Measurements from ENCODE around the gene NEMP1. TPM values are rescaled to one million over a fixed set of nuclear protein-coding genes. Genes with fewer than 3 reads are reported as not detected.

NEMP1 gene
- total RNA-seq, 1 donor from 2014 or later: 27.6 TPM

DNA sequence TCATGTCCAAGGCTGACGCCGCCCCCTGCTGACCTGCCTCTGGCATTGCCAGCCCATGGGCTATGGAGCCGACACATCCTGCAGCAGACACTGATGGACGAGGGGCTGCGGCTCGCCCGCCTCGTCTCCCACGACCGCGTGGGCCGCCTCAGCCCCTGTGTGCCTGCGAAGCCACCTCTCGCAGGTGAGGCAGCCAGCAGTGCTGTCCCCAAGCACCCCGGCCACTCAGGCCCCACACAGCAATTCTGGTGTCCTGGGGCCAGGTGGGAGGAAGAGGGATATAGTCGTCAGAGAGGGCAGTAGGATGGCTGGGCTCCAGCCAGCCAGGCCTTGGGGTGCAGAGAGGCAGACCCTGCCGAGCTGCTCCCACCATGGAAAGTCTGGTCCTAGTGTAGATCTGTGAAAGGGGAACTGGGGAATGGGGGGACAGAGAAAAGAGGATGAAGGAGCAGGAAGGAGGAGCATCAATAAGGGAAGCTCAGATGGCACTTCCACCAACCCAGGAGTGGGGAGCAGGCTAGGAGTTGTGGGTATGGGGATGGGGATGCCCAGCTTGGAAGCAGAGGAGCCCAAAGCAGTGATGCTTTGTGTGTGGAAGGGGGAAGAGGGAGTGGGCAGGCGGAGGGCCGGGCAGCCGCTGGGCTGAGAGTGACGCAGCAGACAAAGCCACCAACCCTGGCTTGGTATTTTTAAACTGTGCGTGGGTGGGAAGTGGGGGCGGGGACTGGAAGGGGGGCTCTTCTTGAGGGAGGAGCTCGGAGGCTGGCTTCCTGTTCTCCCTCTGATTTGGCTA lies 15.0 kb upstream of the NEMP1 start:
- H3K36me3 Mint-ChIP-seq (ENCODE audit: low read depth): peaks cover 69% of the 10 kb centered on the region
- ATAC-seq (ENCODE audit: low read depth) (peak; percentile 63), DNase-seq (peak; percentile 49)
- intact Hi-C loops (cut with micrococcal nuclease): loop anchor here (1.0 to 2.0 kb wide), 3 partner anchors 15 to 24 kb away; partner anchors contain the start of gene NEMP1
- H3K27me3 Mint-ChIP-seq: no peaks in the 10 kb centered on the region
- no peaks in the 10 kb centered on the region for H3K9me3 Mint-ChIP-seq
- peaks cover 68% of the 10 kb centered on the region for H3K4me1 Mint-ChIP-seq
- ChIA-PET POLR2A (interaction anchor here (0.7 to 16.5 kb wide), 5 partner anchors 9 to 34 kb away, joined by 3 to 692 read pairs (median 4); partner anchors contain the start of genes LRP1, NEMP1 and STAT6), CTCF (interaction anchor here (0.8 to 10.6 kb wide), 6 partner anchors 14 to 92 kb away, joined by 3 to 102 read pairs (median 6); partner anchors contain the start of genes NEMP1 and STAT6)
- H3K27ac Mint-ChIP-seq: peak overlapping the region; percentile 91
- H3K4me3 Mint-ChIP-seq: peak overlapping the region; percentile 75
- TF ChIP-seq, protein P1, sequence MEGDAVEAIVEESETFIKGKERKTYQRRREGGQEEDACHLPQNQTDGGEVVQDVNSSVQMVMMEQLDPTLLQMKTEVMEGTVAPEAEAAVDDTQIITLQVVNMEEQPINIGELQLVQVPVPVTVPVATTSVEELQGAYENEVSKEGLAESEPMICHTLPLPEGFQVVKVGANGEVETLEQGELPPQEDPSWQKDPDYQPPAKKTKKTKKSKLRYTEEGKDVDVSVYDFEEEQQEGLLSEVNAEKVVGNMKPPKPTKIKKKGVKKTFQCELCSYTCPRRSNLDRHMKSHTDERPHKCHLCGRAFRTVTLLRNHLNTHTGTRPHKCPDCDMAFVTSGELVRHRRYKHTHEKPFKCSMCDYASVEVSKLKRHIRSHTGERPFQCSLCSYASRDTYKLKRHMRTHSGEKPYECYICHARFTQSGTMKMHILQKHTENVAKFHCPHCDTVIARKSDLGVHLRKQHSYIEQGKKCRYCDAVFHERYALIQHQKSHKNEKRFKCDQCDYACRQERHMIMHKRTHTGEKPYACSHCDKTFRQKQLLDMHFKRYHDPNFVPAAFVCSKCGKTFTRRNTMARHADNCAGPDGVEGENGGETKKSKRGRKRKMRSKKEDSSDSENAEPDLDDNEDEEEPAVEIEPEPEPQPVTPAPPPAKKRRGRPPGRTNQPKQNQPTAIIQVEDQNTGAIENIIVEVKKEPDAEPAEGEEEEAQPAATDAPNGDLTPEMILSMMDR (IDR thresholded peaks at IDR 0.05): no peak

DNA sequence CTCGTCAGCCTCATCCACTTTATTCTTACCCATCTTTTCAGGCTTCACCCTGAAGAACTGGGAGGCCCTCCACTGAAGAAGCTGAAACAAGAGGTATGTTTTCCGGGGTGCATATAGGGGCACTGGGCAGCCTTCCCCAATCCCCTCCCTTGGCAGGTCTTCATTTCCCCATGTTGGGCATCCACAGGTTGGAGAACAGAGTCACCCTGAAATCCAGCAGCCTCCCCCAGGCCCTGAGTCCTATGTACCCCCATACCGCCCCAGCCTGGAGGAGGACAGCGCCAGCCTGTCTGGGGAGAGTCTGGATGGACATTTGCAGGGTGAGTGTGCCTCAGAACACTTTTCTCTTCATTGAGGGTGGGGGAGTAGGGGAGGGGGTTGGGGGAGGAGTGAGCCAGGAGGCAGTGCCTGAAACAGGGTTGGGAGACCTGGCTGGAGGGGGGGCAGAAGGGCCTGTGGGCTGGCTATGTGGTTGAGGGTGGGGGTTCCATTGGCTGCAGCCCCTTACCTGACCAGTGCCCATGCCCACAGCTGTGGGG lies 14.4 kb upstream of the NEMP1 start:
- CTCF ChIA-PET: interaction anchor here (1.0 to 10.6 kb wide), 6 partner anchors 10 to 91 kb away, joined by 3 to 102 read pairs (median 6); partner anchors contain the start of genes NEMP1 and STAT6
- TF ChIP-seq, protein P1 (IDR thresholded peaks at IDR 0.05): no peak
- peak overlapping the region; percentile 91 for H3K27ac Mint-ChIP-seq
- H3K36me3 Mint-ChIP-seq (ENCODE audit: low read depth): peaks cover 63% of the 10 kb centered on the region
- POLR2A ChIA-PET: interaction anchor here (16.5 kb wide), 2 partner anchors 11 to 19 kb away, joined by 337 to 692 read pairs; partner anchors contain the start of genes NEMP1 and STAT6
- peaks cover 69% of the 10 kb centered on the region for H3K4me1 Mint-ChIP-seq
- no peaks in the 10 kb centered on the region for H3K27me3 Mint-ChIP-seq
- DNase-seq: no peak
- no peak for ATAC-seq (ENCODE audit: low read depth)
- H3K9me3 Mint-ChIP-seq: no peaks in the 10 kb centered on the region
- intact Hi-C loops (cut with micrococcal nuclease): loop anchor here (1.0 kb wide), 1 partner anchor 24 kb away; no protein-coding TSS in a partner anchor
- no peak overlapping the region for H3K4me3 Mint-ChIP-seq

DNA sequence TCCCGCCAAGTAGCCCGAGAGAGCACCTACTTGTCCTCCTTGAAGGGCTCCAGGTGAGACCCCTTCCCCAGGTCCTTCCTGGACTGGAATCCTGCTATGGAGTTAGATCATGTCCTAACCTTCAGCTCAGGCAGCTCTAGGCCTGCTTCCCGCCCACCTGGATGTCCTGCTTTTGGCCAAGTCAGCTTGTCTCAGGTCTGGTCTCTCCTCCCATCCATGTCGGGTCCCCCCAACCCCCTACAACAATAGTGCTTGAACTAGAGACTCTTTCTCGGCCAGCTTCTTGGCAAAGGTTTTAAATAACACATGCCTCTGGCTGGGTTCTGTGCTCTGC lies 13.9 kb upstream of the NEMP1 start:
- CTCF ChIA-PET: interaction anchor here (0.7 to 10.6 kb wide), 6 partner anchors 10 to 29 kb away, joined by 3 to 102 read pairs (median 6); partner anchors contain the start of genes NEMP1 and STAT6
- ATAC-seq (ENCODE audit: low read depth) (no peak), DNase-seq (no peak)
- H3K4me3 Mint-ChIP-seq: no peak overlapping the region
- H3K27me3 Mint-ChIP-seq: no peaks in the 10 kb centered on the region
- POLR2A ChIA-PET: interaction anchor here (16.5 kb wide), 2 partner anchors 12 to 18 kb away, joined by 337 to 692 read pairs; partner anchors contain the start of genes NEMP1 and STAT6
- TF ChIP-seq, protein P1 (IDR thresholded peaks at IDR 0.05): no peak
- peak overlapping the region; percentile 91 for H3K27ac Mint-ChIP-seq
- intact Hi-C loops (cut with micrococcal nuclease): no loop called here
- peaks cover 61% of the 10 kb centered on the region for H3K36me3 Mint-ChIP-seq (ENCODE audit: low read depth)
- peaks cover 71% of the 10 kb centered on the region for H3K4me1 Mint-ChIP-seq
- no peaks in the 10 kb centered on the region for H3K9me3 Mint-ChIP-seq

DNA sequence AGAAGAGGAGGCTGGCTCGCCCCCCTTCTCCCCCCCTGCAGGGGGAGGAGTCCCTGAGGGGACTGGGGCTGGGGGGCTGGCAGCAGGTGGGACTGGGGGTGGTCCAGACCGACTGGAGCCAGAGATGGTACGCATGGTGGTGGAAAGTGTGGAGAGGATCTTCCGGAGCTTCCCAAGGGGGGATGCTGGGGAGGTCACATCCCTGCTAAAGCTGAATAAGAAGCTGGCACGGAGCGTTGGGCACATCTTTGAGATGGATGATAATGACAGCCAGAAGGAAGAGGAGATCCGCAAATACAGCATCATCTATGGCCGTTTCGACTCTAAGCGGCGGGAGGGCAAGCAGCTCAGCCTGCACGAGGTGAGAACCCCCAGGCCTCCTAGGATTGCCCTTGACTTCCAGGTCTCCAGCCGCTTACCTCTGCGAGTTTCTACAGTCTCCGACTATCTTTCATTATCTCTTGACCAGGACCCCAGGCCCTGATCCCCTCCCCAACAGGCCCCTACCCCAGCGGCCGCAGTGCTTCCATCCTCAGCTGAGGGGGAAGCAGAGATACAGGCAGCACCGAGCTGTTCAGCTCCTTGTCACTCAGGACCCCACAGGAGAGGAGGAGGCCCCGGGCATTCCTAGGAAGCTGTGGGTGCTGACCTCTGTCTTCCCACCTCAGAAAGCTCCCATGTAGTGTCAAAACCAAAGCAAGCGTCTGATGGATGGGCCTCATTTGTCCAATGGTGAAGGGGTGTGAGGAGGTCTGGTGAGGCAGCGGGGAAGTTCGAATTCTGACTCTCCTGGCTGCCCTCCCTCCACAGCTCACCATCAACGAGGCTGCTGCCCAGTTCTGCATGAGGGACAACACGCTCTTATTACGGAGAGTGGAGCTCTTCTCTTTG lies 13.3 kb upstream of the NEMP1 start:
- intact Hi-C loops (cut with micrococcal nuclease): no loop called here
- peak overlapping the region; percentile 6 for H3K4me3 Mint-ChIP-seq
- peaks cover 71% of the 10 kb centered on the region for H3K4me1 Mint-ChIP-seq
- DNase-seq (no peak), ATAC-seq (ENCODE audit: low read depth) (no peak)
- peaks cover 54% of the 10 kb centered on the region for H3K36me3 Mint-ChIP-seq (ENCODE audit: low read depth)
- H3K27me3 Mint-ChIP-seq: no peaks in the 10 kb centered on the region
- POLR2A ChIA-PET: interaction anchor here (16.5 kb wide), 2 partner anchors 12 to 17 kb away, joined by 337 to 692 read pairs; partner anchors contain the start of genes NEMP1 and STAT6
- TF ChIP-seq, protein P1 (IDR thresholded peaks at IDR 0.05): no peak
- CTCF ChIA-PET: interaction anchor here (0.7 to 10.6 kb wide), 7 partner anchors 9 to 33 kb away, joined by 3 to 102 read pairs (median 4); partner anchors contain the start of genes NEMP1 and STAT6
- no peaks in the 10 kb centered on the region for H3K9me3 Mint-ChIP-seq
- H3K27ac Mint-ChIP-seq: peak overlapping the region; percentile 91

Measured in activated B cell treated with CpG ODN at 0.5 μM for 24 hours (primary cell).